HepG2 (cell line): ENCODE data around the gene PIK3C3.

ENCODE experiments used
- SKIL ChIP-seq: sonication (generic); formaldehyde crosslinking; IDR thresholded peaks from 2 replicates; pipeline ENCODE4 v1.8.0; 2022; ENCODE audit warnings: missing genetic modification reagents, mild to moderate bottlenecking, moderate library complexity, borderline replicate concordance
- TF ChIP-seq, protein P1 (sequence below): sonication (generic); formaldehyde crosslinking; IDR thresholded peaks from 2 replicates; pipeline ENCODE4 v1.5.0; 2020; ENCODE audit warnings: mild to moderate bottlenecking, missing genetic modification reagents, moderate library complexity
- TF ChIP-seq, protein P2 (sequence below): sonication (generic); formaldehyde crosslinking; conservative IDR thresholded peaks from 2 replicates; pipeline ENCODE4 v1.4.0; 2020; ENCODE audit warnings: missing genetic modification reagents

DNA sequence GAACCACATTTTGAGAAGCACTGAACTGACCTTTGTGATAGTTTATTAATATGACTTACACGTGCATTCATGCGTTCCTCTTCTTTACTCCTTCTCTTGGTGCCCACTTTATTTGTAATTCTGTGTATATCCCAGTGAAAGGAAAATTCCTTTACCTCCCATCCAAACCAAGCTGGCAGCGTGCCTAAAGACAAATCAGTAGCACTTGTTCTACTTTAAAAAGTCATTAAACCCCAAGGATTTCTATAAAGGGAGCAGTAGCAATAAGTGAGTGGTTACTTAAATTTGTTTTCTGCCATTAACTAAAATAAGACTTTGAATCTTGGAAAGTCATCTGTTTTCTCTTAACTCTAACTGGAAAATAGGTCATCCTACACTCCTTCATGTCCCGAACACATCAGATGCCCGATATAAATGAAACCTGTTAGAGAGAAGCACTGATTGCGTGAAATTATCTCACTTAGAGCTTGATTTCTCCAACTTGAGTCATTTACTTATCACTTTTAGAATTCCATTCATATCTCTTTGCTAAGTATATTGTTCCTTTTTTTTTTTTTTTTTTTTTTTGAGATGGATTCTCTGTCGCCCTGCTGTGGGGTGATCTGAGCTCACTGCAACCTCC is 10.7 kb downstream of the PIK3C3 start:
- no peak for TF ChIP-seq SKIL (CRISPR knock-in tag)
- TF ChIP-seq, protein P1, sequence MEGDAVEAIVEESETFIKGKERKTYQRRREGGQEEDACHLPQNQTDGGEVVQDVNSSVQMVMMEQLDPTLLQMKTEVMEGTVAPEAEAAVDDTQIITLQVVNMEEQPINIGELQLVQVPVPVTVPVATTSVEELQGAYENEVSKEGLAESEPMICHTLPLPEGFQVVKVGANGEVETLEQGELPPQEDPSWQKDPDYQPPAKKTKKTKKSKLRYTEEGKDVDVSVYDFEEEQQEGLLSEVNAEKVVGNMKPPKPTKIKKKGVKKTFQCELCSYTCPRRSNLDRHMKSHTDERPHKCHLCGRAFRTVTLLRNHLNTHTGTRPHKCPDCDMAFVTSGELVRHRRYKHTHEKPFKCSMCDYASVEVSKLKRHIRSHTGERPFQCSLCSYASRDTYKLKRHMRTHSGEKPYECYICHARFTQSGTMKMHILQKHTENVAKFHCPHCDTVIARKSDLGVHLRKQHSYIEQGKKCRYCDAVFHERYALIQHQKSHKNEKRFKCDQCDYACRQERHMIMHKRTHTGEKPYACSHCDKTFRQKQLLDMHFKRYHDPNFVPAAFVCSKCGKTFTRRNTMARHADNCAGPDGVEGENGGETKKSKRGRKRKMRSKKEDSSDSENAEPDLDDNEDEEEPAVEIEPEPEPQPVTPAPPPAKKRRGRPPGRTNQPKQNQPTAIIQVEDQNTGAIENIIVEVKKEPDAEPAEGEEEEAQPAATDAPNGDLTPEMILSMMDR (CRISPR knock-in tag) = no peak
- TF ChIP-seq, protein P2, sequence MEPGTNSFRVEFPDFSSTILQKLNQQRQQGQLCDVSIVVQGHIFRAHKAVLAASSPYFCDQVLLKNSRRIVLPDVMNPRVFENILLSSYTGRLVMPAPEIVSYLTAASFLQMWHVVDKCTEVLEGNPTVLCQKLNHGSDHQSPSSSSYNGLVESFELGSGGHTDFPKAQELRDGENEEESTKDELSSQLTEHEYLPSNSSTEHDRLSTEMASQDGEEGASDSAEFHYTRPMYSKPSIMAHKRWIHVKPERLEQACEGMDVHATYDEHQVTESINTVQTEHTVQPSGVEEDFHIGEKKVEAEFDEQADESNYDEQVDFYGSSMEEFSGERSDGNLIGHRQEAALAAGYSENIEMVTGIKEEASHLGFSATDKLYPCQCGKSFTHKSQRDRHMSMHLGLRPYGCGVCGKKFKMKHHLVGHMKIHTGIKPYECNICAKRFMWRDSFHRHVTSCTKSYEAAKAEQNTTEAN = no peak
